Upper lobe of left lung (tissue), 4 donors: ENCODE measurements around the gene STK4.

Experiments
- CTCF ChIP-seq, 6 experiments: fragments of 450-650 bp in 4 of 6; fragments of 200-600 bp in 2 of 6; sonication (generic) in 2 of 6; IDR thresholded peaks; one replicate each; pipeline ENCODE4 v1.5.1; 2016 to 2019; ENCODE audit warnings: antibody characterized with exemption in 6 of 6
- POLR2A ChIP-seq, 4 donors: fragments of 450-650 bp; IDR thresholded peaks; one replicate each; pipeline ENCODE4 v1.5.1; 2016 to 2017; ENCODE audit warnings: antibody characterized with exemption in 4 of 4, mild to moderate bottlenecking in 2 of 4

DNA sequence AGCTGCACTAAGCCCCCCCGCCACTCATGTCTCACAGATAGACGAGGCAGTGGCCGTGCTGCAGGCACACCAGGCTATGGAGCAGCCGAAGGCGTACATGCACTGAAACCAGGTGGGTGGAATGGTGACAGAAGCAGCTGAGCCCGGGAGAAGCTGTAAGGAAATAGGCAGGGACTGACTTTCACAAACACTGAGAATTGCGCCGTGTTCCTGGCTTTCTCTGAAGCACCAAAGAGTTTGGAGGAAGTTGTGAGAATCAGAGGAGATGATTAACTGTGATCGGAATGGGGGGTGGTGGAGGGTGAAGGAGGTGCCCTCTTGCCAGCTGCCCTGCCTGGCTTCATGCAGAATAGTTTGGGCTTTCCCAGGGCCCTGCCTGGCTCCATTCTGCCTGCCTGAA, 27.7 kb upstream of the STK4 start:
- TF ChIP-seq CTCF (IDR thresholded peaks at IDR 0.05), result no peak
- no peak for TF ChIP-seq POLR2A (IDR thresholded peaks at IDR 0.05)
